ENCODE data around the gene LRRTM1.

The LRRTM1 gene

DNA sequence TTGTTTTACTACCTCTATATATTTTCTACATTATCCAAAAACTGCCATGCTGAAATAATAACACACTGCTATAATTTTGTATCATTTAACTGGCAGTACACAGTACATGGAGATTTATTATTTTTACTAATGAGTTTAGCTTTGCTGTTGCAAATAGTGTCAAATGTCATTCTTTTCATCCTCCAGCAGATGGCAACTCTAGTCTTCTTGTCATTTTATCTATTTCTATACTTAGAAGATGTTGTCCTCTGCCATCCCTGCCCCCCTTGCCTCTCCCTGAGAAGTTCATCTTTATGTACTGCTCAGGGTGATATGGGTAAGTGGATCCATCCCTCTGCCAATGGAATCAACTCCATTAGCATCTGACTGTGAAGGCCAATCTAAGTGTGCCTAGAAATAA lies 21.7 kb upstream of the LRRTM1 start:
- peak; percentile 49 to 54 for DNase-seq (ENCODE audit: low read depth in 2 of 2)
- no peak overlapping the region for H3K4me3 ChIP-seq (replicated peaks in 1 of 2; ENCODE audit: low read depth in 2 of 2, low read length in 2 of 2)
- TF ChIP-seq, protein P1, sequence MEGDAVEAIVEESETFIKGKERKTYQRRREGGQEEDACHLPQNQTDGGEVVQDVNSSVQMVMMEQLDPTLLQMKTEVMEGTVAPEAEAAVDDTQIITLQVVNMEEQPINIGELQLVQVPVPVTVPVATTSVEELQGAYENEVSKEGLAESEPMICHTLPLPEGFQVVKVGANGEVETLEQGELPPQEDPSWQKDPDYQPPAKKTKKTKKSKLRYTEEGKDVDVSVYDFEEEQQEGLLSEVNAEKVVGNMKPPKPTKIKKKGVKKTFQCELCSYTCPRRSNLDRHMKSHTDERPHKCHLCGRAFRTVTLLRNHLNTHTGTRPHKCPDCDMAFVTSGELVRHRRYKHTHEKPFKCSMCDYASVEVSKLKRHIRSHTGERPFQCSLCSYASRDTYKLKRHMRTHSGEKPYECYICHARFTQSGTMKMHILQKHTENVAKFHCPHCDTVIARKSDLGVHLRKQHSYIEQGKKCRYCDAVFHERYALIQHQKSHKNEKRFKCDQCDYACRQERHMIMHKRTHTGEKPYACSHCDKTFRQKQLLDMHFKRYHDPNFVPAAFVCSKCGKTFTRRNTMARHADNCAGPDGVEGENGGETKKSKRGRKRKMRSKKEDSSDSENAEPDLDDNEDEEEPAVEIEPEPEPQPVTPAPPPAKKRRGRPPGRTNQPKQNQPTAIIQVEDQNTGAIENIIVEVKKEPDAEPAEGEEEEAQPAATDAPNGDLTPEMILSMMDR (IDR thresholded peaks at IDR 0.05; ENCODE audit: low read depth, low read length) = peak; percentile 37

DNA sequence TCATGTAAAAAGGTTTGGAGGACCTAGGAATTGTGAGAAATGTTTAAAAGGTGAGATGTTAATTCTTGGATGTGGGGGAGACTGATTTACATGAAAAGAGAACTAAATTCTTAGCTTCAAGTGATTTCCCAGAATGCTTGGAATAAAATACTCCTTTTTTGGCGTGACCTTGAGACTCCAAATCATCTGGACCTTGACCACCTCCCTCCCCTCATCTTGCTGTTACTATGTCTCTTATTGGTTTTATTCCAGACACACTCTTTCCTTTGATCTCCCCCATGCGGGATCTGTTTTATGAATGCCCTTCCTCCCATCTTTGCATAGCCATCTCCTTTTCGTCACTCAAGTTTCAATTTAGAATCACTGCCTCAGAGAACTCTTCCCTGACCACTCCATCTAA lies 20.0 kb upstream of the LRRTM1 start:
- no peak for DNase-seq (ENCODE audit: low read depth in 2 of 2)
- TF ChIP-seq, protein P1 (IDR thresholded peaks at IDR 0.05; ENCODE audit: low read depth, low read length) = no peak
- H3K4me3 ChIP-seq (replicated peaks in 1 of 2; ENCODE audit: low read depth in 2 of 2, low read length in 2 of 2) = no peak overlapping the region

DNA sequence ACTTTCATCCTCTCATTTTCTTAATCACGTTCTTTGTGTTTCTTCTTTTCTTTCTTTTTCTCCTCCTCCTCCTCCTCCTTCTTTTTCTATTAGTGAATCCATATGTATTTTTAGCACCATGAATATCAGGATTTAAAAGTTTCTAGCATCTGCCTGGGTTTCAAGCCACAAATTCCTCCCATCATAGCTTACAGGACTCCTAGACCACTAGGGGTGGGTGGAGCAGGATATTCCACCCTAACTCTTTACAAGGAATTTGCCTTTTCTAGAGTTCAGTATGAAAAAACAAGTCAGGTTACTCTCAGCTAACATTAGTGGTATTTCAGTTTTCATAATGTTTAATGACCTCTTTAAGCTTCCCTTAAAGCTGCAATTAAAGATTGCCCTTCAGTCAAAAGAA lies 19.1 kb upstream of the LRRTM1 start:
- H3K4me3 ChIP-seq (replicated peaks in 1 of 2; ENCODE audit: low read depth in 2 of 2, low read length in 2 of 2) = no peak overlapping the region
- TF ChIP-seq, protein P1 (IDR thresholded peaks at IDR 0.05; ENCODE audit: low read depth, low read length) = no peak
- no peak for DNase-seq (ENCODE audit: low read depth in 2 of 2)

DNA sequence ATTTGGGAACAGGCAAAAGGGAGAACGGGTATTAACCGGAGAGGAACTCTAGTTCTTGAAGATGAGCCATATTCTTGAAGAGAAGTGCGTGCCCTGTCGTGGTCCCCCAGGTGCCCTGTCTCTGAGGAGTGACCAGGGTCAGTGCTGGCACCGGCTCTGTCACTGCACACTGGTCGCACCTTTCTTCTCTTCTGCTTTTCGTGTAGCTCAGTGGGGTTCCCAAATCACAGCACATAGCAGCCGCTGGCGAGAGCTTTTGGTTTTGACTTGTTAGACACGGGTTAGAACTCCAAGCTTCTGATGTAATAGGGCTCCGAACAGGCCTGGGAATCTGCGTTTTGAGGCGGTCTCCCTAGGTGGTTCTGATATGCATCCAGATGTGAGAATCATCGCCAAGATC lies 18.4 kb upstream of the LRRTM1 start:
- TF ChIP-seq, protein P1 (IDR thresholded peaks at IDR 0.05; ENCODE audit: low read depth, low read length) = no peak
- no peak for DNase-seq (ENCODE audit: low read depth in 2 of 2)
- no peak overlapping the region for H3K4me3 ChIP-seq (replicated peaks in 1 of 2; ENCODE audit: low read depth in 2 of 2, low read length in 2 of 2)

DNA sequence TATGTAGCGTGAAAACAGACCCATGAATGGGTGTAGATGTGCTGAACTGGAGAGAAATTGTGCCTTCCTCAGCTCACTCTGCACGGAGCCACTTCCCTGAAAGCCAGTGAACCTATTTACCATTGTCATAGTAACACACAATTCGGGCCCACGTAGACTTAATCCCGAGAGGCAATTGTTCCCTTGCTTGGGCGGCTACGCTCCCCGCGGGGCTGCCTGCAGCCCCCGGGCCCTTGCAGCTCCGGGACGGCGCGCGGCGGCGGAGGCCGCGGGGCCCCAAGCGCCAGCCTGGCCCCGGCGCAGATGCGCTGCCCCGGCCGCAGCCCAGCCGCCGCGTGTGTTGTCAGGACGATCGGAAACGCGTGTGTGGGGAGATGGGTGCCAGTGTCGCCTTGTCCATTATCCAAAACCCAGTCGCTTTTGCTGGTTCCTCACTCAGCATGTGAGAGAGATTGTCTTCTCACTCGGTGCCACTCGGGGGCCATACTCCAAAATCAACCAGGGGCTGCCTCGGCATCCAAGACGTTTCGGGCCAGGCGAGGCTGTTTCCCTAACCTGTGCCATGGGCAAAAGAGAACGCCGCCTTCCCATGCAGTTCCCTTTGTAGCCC lies 17.9 kb upstream of the LRRTM1 start:
- TF ChIP-seq, protein P1 (IDR thresholded peaks at IDR 0.05; ENCODE audit: low read depth, low read length) = no peak
- DNase-seq (ENCODE audit: low read depth in 2 of 2) = no peak
- H3K4me3 ChIP-seq (replicated peaks in 1 of 2; ENCODE audit: low read depth in 2 of 2, low read length in 2 of 2) = no peak overlapping the region

DNA sequence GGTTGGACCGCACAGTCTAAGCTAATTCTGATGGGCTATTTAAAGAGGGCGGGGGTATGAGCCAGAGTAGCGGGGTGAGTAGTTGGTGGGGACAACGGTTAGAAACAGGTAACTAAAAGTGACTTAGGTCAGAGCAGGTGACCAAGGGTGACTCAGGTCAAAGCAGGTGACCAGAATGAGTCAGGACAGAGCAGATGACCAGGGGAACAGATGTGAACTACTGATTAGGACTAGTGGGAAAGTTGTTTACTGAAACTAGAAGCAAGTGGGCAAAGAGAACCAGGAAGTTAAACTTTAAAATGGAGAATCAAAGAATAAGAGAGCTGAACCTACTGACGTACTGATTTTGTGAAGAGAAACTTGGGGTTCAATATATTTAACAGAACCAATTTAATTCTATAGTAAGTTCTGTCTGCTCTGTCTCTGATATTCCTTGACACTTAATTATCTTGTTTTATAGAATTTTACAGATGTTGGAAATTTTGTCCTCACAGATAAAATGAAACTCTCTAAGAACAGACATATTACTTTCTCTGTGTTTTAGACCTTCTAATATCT lies 7.8 kb upstream of the LRRTM1 start:
- TF ChIP-seq, protein P1 (IDR thresholded peaks at IDR 0.05; ENCODE audit: low read depth, low read length) = no peak
- no peak overlapping the region for H3K4me3 ChIP-seq (replicated peaks in 1 of 2; ENCODE audit: low read depth in 2 of 2, low read length in 2 of 2)
- DNase-seq (ENCODE audit: low read depth in 2 of 2) = no peak

DNA sequence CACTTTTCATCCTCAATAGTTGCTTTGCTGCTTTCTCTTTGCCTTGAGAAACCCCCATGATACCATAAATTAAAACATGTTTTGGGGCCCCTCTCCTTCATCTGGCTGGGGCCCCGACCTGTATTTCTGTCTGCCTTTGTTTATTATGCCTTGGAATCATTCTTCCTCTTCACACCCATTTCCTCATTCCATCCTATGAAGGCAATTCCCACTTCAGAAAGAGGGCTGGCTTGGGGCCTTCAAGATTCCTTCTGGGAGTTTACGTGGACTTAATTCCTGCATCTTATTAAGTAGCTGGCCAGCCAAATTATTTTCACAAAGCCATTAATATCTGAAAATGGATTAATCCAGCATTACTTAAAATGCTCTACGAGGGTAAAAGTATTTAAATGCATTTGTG lies 6.8 kb upstream of the LRRTM1 start:
- DNase-seq (ENCODE audit: low read depth in 2 of 2) = no peak
- TF ChIP-seq, protein P1 (IDR thresholded peaks at IDR 0.05; ENCODE audit: low read depth, low read length) = no peak
- H3K4me3 ChIP-seq (replicated peaks in 1 of 2; ENCODE audit: low read depth in 2 of 2, low read length in 2 of 2) = no peak overlapping the region
